NCI-H69 (cell line): ENCODE measurements around the gene IGSF3.

Experiments
- DNase-seq: peaks from one replicate; lab custom pipeline; 2025; lab: John Stamatoyannopoulos, UW

The IGSF3 gene

GRCh38 chr1:116525440-116525839 is 142.1 kb downstream of the IGSF3 start:
- DNase-seq = no peak
